ENCODE measurements around the gene RBCK1. TPM values are rescaled to one million over a fixed set of nuclear protein-coding genes. Genes with fewer than 3 reads are reported as not detected.
"Not testable (repeated sequence)": the region's sequence is repeated elsewhere in the genome, so short reads cannot be mapped to it uniquely, and the experiment has no call there.

RBCK1 gene
- total and polyA plus RNA-seq, 4 donors: 58.3 to 108 (median 98.7) TPM

DNA sequence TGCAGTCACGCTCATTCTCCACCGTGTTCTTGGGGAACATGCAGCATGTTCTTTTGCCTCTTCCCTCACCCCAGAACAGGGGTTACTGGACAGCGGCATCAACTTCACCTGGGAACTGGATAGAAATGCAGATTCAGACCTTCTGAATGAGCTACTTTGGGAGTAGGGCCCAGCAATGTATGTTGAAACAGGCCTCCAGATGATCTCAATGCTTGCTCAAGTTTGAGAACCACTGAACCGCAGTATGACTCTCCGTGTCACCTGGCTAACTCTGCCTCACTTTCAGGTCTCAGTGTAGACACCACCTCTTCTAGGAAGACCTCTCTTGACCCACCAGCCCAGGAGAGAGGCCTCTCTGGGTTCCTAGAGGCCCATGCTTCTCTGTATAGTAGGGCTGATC, 22.7 kb upstream of the RBCK1 start:
- peaks cover 0 to 4% (median 0%) of the 10 kb centered on the region in 5 donors for H3K4me1 ChIP-seq (ENCODE audit: control insufficient read depth in 5 of 5, insufficient read depth in 5 of 5, low read length in 5 of 5)
- ATAC-seq (ENCODE audit: insufficient read depth, low FRiP score) (no peak), DNase-seq (no peak)
- H3K9ac ChIP-seq (ENCODE audit: insufficient read depth in 1 of 2, low read length in 2 of 2): no peak overlapping the region
- H3K27me3 ChIP-seq (ENCODE audit: control insufficient read depth in 3 of 3, insufficient read depth in 3 of 3, low read length in 2 of 3): no peaks in the 10 kb centered on the region
- WGBS, 2 donors: 89 to 96% methylated on average over 5 of the region's 5 CpGs
- TF ChIP-seq, protein P1, sequence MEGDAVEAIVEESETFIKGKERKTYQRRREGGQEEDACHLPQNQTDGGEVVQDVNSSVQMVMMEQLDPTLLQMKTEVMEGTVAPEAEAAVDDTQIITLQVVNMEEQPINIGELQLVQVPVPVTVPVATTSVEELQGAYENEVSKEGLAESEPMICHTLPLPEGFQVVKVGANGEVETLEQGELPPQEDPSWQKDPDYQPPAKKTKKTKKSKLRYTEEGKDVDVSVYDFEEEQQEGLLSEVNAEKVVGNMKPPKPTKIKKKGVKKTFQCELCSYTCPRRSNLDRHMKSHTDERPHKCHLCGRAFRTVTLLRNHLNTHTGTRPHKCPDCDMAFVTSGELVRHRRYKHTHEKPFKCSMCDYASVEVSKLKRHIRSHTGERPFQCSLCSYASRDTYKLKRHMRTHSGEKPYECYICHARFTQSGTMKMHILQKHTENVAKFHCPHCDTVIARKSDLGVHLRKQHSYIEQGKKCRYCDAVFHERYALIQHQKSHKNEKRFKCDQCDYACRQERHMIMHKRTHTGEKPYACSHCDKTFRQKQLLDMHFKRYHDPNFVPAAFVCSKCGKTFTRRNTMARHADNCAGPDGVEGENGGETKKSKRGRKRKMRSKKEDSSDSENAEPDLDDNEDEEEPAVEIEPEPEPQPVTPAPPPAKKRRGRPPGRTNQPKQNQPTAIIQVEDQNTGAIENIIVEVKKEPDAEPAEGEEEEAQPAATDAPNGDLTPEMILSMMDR (IDR thresholded peaks at IDR 0.05; ENCODE audit: control extremely low read depth, extremely low read depth): no peak
- no peak overlapping the region for H3K4me3 ChIP-seq
- peaks cover 0 to 2% (median 0%) of the 10 kb centered on the region in 4 donors for H3K9me3 ChIP-seq (ENCODE audit: control insufficient read depth in 4 of 4, insufficient read depth in 3 of 4, low read length in 3 of 4)
- no peak overlapping the region for H3K27ac ChIP-seq (ENCODE audit: low read depth in 1 of 2, low read length in 1 of 2)
- H3K36me3 ChIP-seq (ENCODE audit: control insufficient read depth in 4 of 4, insufficient read depth in 4 of 4, low read length in 4 of 4): peaks cover 0 to 26% (median 0%) of the 10 kb centered on the region in 4 donors

- DNase-seq; H3K27me3 ChIP-seq (ENCODE audit: control insufficient read depth in 3 of 3, insufficient read depth in 3 of 3, low read length in 2 of 3); H3K27ac ChIP-seq (ENCODE audit: low read depth in 1 of 2, low read length in 1 of 2); H3K9me3 ChIP-seq (ENCODE audit: control insufficient read depth in 4 of 4, insufficient read depth in 3 of 4, low read length in 3 of 4); ATAC-seq (ENCODE audit: insufficient read depth, low FRiP score); H3K4me3 ChIP-seq; H3K9ac ChIP-seq (ENCODE audit: insufficient read depth in 1 of 2, low read length in 2 of 2); H3K4me1 ChIP-seq (ENCODE audit: control insufficient read depth in 5 of 5, insufficient read depth in 5 of 5, low read length in 5 of 5): not testable (repeated sequence)
- WGBS, 2 donors: 97% methylated on average over 8 of the region's 8 CpGs
- peaks cover 0 to 34% (median 0%) of the 10 kb centered on the region in 4 donors for H3K36me3 ChIP-seq (ENCODE audit: control insufficient read depth in 4 of 4, insufficient read depth in 4 of 4, low read length in 4 of 4)
Observed at GRCh38 chr20:386634-387033, 21.5 kb upstream of the RBCK1 start.

DNA sequence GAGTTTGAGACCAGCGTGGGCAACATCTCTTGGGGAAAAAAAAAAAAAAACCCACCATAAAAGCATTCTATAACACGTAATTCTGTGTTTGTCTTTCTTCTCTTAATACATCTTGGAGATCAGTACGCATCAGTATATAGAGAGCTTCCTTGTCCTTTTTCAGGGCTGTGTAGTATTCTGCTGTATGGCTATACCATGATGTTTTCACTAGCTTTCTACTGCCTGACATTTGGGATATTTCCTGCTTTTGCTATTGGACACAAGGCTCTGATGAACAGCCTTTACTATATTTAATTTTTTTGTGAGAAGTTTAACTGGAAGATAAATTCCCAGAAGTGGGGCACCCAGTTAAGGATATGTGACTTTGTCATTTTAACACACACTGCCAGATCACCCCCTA, 20.6 kb upstream of the RBCK1 start:
- peaks cover 0 to 3% (median 0%) of the 10 kb centered on the region in 4 donors for H3K9me3 ChIP-seq (ENCODE audit: control insufficient read depth in 4 of 4, insufficient read depth in 3 of 4, low read length in 3 of 4)
- TF ChIP-seq, protein P1 (IDR thresholded peaks at IDR 0.05; ENCODE audit: control extremely low read depth, extremely low read depth): no peak
- peaks cover 0 to 39% (median 0%) of the 10 kb centered on the region in 4 donors for H3K36me3 ChIP-seq (ENCODE audit: control insufficient read depth in 4 of 4, insufficient read depth in 4 of 4, low read length in 4 of 4)
- H3K27me3 ChIP-seq (ENCODE audit: control insufficient read depth in 3 of 3, insufficient read depth in 3 of 3, low read length in 2 of 3): no peaks in the 10 kb centered on the region
- peaks cover 0 to 1% (median 0%) of the 10 kb centered on the region in 5 donors for H3K4me1 ChIP-seq (ENCODE audit: control insufficient read depth in 5 of 5, insufficient read depth in 5 of 5, low read length in 5 of 5)
- ATAC-seq (ENCODE audit: insufficient read depth, low FRiP score): no peak
- no peak overlapping the region for H3K27ac ChIP-seq (ENCODE audit: low read depth in 1 of 2, low read length in 1 of 2)
- no peak overlapping the region for H3K4me3 ChIP-seq
- no peak for DNase-seq
- WGBS, 2 donors: 96 to 99% methylated on average over 3 of the region's 3 CpGs
- no peak overlapping the region for H3K9ac ChIP-seq (ENCODE audit: insufficient read depth in 1 of 2, low read length in 2 of 2)

DNA sequence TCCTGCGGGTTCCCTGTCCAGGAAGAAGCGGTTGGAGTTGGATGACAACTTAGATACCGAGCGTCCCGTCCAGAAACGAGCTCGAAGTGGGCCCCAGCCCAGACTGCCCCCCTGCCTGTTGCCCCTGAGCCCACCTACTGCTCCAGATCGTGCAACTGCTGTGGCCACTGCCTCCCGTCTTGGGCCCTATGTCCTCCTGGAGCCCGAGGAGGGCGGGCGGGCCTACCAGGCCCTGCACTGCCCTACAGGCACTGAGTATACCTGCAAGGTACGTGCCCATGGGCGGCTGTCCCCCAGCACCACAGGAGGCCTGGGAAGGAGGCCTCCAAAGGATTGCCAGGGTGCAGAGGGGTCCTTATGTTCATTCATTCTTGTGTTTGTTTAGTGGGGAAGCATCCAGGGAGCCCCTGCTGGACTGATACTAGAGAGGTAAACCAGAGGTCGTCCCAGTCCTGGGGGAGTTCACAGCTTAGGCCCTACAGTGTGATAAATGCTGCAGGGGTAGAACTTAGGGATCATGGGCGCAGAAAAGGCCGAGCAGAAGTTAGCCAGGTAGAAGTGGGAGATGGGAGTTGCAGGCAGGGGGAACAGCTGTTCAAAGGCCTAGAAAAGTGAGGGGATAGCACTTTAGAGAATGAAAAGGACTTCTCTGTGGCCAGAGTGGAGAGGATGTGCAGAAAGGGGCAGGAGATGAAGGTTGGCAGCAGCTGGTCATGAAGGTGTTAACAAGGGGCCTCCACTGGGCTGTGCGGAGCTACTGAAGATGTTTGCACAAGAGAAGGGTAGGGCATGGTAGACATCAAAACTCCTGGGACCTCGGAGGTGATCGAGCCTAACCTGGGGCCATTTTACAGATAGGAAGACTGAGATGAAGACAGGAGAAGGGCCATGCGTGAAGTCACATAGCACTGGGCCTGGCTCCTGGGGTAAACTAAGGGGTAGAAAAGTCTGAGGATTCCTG, 19.8 kb upstream of the RBCK1 start:
- H3K4me3 ChIP-seq: no peak overlapping the region
- TF ChIP-seq, protein P1 (IDR thresholded peaks at IDR 0.05; ENCODE audit: control extremely low read depth, extremely low read depth): no peak
- peaks cover 0 to 1% (median 0%) of the 10 kb centered on the region in 5 donors for H3K4me1 ChIP-seq (ENCODE audit: control insufficient read depth in 5 of 5, insufficient read depth in 5 of 5, low read length in 5 of 5)
- H3K9me3 ChIP-seq (ENCODE audit: control insufficient read depth in 4 of 4, insufficient read depth in 3 of 4, low read length in 3 of 4): peaks cover 0 to 3% (median 0%) of the 10 kb centered on the region in 4 donors
- ATAC-seq (ENCODE audit: insufficient read depth, low FRiP score) (no peak), DNase-seq (no peak)
- peaks cover 0 to 43% (median 0%) of the 10 kb centered on the region in 4 donors for H3K36me3 ChIP-seq (ENCODE audit: control insufficient read depth in 4 of 4, insufficient read depth in 4 of 4, low read length in 4 of 4)
- H3K27me3 ChIP-seq (ENCODE audit: control insufficient read depth in 3 of 3, insufficient read depth in 3 of 3, low read length in 2 of 3): no peaks in the 10 kb centered on the region
- no peak overlapping the region for H3K9ac ChIP-seq (ENCODE audit: insufficient read depth in 1 of 2, low read length in 2 of 2)
- H3K27ac ChIP-seq (ENCODE audit: low read depth in 1 of 2, low read length in 1 of 2): no peak overlapping the region
- WGBS, 2 donors: 90 to 93% methylated on average over 20 to 21 of the region's 21 CpGs

Data from lung (tissue), 12 donors.